NCI-H526 (cell line): ENCODE data around the gene SLC38A2.

Experiments used
- DNase-seq, 2 experiments: peaks; one replicate each; lab custom pipeline; 2025; lab: John Stamatoyannopoulos, UW

SLC38A2 gene

DNA sequence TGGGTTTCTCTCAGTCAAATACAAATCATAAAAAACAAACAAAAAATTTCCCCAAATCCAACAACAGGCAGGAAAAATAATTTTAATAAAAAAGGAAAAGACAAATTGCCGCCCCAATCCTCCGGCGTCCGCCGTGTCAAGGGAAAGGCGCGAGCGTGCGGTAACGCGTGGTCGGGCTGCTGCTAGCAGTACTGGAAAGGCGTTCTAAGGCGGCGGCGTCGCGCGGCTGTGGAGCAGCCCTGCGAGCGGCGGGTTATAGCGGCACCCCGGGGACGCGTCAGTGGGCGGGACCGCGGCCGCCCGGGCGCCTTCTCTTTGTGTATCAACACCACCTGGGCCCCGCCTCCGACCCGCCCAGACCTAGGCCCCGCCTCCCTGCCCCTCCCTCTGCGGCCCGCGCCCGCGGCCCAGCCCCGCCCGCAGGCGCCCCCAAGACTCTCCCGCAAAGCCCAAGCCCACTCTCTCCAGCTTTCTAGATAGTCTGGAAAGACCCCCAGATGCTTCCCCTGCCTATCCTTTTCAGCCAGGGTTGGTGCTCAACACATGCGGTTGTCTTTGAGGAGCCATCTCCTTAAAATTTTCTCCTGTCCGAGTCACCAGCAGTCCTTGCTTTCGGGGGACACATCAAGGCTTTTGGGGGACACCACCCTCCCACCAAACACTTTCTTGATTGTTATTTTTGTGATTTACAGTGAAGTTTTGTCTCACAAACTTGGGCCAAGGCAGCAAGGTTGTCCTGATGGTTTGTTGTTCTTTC, at the start of gene SLC38A2:
SLC38A2 (minus strand) TSS at position 230 of the 757 bp plus-strand sequence. CDS start 1,480 bp downstream, outside the sequence.
- DNase-seq, result peak; percentile 62 to 96

DNA sequence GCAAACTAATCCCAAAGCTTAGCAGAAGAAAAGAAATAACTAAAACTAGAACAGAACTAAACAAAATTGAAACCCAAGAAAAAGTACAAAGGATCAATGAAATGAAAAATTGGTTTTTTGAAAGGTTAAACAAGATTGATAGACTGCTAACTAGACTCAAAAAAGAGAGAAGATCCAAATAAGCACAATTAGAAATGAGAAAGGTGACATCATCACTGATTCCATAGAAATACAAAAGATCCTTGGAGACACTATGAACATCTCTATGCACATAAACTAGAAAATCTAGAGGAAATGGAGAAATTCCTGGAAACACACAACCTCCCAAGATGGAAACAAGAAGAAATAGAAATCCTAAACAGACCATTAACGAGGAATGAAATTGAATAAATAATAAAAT, 47.1 kb upstream of the SLC38A2 start:
- no peak for DNase-seq

DNA sequence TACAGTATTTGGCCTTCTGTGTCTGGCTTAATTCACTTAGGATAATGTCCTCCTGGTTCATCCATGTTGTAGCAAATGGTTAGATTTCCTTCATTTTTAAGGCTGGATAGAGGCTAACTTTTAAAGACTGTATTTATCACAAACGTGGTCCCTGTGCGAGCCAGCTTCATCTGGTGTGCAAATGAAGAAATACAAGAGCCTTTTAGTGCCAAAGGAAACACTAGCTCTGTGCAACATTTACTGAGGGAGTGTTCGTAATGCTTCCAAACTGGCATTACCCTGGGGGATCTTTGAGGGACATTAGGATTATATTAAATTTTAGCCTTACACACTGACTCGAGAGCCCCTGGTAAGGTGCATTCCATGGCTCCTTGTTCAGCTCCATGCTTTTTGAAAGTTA, 43.0 kb upstream of the SLC38A2 start:
- no peak for DNase-seq

DNA sequence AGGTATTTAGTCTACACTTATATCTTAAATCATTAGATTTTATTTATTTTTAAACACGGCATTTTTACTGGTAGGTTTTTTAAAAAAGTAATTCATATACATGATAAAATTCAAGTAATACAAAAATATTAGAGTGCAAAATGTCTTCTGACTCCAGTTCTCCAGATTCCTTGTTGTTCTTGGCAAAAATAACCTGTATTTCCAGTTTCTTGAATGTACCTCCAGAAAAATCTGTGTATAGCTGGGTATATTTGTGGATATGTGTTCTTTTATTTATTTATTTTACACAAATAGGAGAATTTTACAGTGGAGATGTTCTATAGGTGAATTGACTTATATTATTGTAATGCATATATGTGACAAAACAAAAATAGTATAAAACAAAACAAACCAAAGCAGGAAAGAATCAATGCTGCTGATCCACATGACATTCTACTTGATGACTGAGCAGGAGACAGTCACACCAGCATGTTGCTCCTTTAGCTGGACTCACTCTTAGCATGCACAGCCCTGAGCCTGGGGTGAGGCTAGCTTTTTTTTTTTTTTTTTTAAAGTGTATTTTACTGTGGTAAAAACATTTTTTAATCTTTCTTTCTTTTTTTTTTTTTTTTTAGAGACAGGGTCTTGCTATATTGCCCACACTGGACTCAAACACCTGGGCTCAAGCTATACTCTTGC, 42.2 kb upstream of the SLC38A2 start:
- DNase-seq, result no peak

DNA sequence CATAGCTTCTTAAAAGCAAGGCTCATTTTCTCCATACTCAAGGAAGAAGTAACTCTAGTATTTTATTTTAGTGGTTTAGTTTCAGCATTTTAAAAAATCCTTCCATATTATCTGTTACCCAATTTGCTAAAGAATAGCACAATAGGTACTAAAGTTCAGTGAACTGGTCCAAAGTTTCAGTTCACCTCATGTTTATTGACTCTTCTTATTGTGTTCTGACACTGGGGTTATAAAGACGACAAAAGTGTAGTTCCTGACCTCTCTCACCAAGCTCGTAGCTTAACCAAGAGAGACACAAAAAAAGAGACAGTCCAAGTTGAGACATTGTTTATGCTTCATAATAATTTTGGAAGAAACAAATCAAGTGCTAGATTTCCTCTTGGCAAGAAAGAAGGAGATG, 40.8 kb upstream of the SLC38A2 start:
- no peak for DNase-seq

DNA sequence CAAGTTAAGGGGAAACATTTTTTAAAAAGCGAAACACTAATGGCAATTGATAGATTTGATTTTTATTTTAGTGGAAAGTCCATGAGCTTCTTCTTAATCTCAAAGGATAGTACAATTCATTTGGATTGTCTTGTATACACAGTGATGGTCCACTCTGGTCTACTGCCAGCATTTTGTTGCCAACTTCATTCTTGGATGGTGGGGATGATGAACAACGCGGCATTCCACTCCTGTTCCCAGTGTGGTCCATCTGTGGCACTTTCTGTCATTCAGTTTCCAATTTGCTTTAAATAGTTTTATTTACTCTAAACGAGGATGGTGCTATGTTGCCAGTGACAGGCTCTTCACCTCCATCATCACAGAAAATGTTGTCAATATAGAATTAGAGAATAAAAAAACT, 40.3 kb upstream of the SLC38A2 start:
- DNase-seq, result no peak

DNA sequence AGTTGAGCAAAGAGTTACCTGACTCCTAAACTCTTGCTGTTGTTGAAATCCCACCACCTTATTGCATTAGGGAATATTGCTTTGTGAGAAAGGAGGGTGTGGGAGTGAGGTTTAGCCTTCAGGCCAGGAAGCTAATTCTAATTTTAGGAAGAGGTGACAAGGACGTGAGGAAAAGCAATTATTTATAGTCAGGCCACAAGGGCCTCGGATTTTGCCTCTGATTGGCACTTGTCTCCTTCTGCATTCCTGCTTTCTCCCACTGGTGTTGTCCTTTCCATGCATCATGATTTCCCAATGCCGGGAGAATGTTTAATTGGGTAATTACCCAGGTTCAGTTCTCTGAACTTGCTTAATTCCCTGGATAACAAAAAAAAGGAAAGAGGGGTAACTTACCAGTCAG, 37.9 kb upstream of the SLC38A2 start:
- no peak for DNase-seq

DNA sequence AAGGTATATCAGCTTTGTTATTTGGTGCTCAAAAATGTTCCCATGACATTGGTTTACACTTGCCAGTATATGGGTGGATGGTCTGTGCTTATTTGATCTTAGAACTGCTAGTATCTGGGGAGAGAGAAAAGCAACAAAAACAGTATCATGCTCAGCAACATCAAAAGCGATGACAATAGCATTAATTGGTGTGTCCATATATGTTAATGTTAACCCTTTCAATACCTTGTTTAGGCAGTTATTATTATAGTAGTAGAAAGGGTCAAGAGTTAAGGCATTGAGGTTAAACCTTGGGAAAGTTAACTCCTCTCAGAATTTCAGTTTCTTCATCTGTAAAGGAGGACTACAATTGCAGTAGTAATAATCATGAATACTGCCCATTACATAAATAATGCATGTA, 37.4 kb upstream of the SLC38A2 start:
- no peak for DNase-seq

DNA sequence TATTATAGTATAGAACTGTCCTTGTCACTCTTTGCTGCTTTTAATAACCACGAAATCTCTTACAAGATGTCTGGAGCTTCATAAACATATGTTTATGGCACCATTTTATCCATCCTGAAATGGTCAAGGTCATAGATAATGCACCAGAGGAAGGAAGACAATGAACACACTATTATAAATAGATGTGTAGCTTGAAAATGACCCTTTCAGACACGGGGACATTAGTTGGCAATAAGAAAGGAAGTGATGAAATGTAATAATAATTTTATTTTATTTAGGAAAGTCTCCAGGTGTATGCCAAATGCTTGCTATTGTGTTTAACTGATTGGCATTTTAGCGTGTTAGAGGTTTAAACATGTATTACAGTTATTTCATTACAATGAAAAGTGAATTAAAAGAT, 36.8 kb upstream of the SLC38A2 start:
- no peak for DNase-seq

DNA sequence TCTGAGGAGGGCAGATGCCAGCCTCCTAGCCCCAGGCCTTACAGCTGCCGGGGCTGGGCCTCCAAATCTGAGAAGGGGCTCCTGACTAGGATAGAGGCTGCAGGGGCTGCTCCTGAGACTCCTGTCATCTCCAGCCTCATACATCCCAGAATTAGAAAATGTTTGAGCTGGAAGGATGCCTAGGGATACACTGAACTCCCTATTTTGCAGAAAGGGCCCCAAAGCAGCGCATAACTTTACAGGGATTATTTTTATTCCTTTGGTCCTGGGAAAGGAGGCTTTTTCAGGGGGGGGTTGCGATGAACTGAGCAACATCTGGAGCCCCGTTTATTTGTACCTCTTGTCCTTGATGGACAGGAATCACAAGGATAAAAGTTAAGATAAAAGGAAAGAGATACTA, 35.9 kb upstream of the SLC38A2 start:
- no peak for DNase-seq

DNA sequence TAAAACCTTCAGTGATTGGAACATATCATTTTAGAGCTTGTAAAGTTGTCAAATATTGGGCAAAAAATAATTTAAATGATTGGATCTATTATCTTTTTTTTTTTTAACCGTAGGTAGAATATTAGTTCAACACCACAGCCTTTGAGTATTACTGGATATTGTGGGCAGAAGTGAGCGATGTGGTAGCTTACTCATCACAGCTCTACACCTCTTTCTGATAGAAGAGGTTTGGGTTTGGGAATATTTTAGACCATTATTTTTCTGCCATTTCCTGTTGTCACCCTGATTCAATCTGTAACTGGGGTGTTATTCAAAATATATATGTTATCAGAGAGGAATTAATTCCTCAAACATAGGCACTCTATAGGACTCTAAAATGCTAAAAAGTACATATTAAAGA, 34.8 kb upstream of the SLC38A2 start:
- DNase-seq, result no peak

DNA sequence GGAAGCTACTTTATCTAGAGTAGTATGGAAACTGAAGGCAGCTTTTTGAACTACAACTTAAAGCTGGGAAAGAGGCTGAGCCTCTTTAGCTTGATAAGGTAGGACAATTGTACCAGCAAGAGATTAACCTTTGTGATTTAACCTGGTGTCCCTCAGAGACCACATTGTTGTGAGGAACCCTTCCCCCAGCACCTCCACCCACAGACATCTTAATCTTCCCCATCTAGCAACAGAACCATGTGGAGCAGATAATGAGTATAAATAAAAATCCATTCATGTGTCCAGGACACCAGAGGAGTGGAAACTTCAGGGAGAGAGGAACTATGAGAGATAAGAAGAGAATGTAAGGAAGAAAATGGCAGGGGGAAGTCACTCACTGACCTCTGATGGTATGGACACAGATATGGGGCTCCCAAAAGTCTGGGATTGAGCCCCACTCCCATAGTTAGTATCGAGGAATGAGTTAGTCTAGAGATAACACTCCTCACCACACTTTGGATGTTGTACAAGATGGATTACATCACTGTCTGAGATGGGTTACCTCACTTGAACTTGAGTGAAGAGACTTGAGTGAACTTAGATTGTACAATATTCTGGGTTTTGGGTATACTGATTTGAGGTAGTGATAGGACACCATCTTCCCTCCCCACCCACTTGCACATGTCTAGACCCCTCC, 33.9 kb upstream of the SLC38A2 start:
- DNase-seq, result no peak

DNA sequence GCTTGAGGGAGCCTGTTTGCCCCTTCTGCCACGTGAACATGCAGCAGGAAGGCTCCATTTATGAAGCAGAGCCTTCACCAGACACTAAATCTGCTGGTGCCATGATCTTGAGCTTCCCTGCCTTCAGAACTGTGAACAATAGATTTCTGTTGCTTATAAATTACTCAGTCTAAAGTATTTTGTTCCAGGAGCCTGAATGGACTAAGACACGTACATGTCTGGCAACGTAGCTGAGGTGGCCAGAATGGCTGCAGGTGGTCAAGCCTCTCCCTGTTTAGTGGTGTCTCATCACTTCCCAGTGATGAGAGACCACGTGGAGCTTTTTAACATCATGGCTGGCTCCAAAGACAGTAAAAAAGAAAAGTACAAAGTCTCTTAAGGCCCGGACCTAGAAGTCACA, 32.2 kb upstream of the SLC38A2 start:
- no peak for DNase-seq

DNA sequence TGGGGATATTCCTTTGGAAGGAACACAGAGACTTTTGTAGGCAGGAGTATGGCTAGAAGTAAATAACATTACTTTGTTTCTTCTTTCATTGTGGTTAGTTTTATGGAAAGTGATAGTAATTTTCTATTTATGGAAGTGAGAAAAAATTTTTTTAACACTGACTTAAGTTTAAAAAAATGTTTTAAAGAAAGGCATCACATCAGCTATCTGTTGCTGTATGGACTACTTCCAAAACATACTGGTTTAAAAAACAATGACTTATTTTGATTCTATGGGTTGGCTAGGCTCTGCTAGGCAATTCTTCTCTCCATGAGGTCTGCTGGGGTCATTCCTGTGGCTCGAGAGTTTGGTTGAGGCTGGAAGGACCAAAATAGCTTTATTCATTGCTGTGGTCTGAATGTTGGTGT, 31.7 kb upstream of the SLC38A2 start:
- DNase-seq, result no peak

DNA sequence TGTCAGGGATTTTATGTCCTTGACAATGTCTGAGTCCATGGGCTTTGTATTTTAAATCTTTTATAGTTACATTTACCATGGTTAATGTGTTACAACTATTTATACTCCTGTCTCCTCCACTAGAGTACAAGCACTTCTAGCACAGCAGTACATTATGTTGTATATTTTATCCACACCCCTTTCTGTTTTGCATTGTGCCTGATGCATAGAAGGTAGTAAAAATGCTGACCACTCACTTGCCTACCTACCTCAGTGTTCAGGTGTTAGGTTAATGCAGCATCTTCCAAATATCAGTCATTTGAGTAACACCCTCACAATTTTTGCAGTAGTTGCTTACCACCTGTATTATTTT, 31.1 kb upstream of the SLC38A2 start:
- DNase-seq, result peak in 1 of 2 experiments; percentile 5

DNA sequence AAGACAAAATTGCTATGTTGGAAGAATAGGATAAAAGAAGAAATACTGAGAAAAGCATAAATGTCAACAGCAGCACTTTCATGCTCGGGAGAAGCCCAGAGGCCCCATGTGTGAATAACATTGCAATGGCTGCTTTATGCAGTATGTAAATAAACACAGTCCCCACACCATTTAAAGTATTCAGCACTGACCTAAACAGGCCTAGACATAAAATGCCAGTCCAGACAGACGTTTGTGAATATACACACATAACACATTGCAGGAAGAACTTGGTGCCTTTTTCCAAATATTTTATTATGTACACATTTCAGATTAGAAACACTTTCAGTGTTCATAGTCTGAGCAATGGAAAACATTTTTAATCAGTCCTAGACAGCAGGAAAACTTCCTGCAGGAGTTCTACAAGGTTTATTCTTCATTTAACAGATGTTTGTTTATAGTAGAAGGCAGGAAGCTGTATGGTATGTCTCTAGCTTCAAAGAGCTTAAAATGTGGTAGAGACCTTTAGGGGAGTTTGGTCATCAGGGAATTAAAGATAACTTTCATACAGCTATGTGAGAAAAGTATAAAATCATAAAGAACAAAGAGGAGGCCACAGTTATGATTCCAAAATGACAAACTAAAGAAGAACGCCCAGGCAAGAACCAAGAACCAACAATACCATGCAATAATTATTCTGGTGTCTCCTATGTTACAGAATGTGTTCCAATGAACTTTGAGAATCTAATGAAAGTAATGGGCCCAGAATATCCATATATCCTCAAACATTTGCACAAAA, 30.6 kb upstream of the SLC38A2 start:
- peak; percentile 15 to 51 for DNase-seq

DNA sequence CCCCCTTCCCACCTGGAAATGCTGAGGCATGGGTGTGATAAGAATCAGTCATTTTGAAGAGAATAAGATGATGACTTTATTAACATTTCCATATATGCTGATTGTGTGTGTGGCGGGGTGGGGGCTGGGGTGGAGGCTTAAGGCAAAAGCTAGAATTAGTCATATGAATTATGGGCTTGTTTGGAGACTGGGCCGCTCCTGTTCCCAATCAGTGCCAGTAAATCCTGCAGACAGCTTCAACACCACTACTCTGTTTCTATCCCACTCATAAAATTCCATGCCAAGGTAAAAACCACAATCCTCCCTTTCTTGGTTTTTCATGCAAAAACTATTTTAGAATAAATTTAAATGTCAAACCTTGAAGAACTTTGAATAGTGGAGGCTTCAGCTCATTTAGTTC, 29.9 kb upstream of the SLC38A2 start:
- peak in 1 of 2 experiments; percentile 26 for DNase-seq

DNA sequence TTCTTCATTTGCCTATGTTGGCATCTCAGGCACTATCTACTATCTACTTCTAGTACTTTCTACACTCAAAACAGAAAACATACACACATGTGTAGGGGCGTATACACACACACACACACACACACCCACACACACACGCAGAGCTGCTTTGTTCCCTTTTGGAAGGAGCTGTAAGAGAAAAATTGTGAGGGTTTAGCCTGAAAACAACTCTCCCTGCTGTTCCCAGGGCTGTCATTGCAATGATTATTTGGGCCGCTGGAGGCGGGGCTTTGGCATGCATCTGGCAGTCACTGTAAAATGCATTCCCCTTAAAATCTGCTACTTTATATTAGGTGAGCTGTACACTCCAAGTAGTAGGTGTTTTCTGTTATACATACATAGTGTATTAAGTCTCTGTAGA, 29.1 kb upstream of the SLC38A2 start:
- DNase-seq, result no peak

DNA sequence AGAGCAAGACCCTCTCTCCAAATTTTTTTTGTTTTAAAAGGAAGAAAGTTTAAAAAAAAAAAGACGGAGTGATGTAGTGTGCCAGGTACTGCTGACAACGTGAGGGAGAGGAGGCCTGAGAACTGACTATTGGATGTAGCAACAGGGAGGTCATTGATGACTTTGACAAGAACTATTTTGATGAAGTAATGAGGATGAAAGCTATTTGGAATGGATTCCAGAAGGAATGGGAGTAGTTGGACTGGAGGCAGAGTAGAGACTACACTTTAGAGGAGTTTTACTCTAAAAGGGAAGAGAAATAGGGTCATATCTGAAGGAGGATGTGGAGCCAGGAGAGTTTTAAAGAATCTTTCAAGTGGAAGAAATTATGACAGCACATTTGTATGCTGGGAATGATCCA, 27.8 kb upstream of the SLC38A2 start:
- DNase-seq, result no peak

DNA sequence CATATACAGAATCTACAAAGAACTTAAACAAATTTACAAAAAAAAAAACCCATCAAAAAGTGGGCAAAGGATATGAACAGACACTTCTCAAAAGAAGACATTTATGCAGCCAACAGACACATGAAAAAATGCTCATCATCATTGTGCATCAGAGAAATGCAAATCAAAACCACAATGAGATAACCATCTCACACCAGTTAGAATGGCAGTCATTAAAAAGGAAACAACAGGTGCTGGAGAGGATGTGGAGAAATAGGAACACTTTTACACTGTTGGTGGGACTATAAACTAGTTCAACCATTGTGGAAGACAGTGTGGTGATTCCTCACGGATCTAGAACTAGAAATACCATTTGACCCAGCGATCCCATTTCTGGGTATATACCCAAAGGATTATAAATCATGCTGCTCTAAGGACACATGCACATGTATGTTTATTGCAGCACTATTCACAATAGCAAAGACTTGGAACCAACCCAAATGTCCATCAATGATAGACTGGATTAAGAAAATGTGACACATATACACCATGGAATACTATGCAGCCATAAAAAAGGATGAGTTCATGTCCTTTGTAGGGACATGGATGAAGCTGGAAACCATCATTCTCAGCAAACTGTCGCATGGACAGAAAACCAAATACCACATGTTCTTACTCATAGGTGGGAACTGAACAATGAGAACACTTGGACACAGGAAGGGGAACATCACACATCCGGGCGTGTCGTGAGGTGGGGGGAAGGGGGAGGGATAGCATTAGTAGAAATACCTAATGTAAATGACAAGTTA, 27.1 kb upstream of the SLC38A2 start:
- DNase-seq, result peak; percentile 26 to 28

DNA sequence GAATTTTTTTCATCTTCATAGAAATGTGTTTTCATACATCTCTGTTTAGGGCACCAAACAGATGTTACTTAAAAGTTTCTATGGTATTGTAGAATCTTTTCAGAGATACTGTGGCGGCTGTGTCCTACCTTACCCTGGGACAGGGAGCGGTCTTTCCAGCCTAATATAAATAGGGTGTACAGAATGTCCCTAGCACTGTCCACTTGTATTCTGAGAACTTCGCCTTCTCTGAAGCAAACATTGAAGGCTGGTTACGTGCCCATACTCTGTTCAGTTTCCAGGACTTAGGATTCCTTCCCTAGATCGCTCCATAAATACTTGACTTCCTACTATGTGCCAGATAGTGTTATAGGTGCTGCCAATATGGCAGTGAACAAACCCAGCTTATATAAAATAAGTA, 24.3 kb upstream of the SLC38A2 start:
- DNase-seq, result no peak

DNA sequence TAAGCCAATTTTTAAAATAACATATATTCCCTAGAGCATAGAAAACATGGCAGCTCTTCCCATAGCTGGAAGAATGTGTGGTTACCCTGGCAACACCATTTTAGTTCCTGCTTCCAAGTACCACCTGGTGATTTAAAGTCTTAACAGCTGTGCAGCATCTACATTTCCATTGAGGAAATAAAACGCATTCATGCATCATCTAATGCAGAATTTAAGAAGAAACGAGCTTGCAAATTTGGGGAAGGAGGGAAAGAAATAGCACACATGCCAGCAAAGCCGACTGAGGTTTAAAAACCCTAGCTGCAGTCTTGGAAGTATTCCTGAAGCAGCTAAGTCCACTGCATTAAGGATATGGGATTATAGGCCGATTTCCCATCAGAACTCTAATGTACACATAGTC, 22.8 kb upstream of the SLC38A2 start:
- DNase-seq, result no peak
